Limb (tissue), 2 donors: ENCODE results near the gene CCNA1.

Source experiments
- DNase-seq, 2 donors: peaks; one replicate each; pipeline ENCODE4 v3.0.0-alpha.2; 2016; ENCODE audit errors: extremely low spot score in 2 of 2

CCNA1 gene

GRCh38 chr13:36432106-36432544 is at the start of gene CCNA1:
TSS of gene CCNA1 (plus strand) at chr13:36432495. CDS start at chr13:36433057, 562 bp downstream.
- peak in 1 of 2 donors; percentile 80 for DNase-seq

GRCh38 chr13:36385489-36385888 is 46.8 kb upstream of the CCNA1 start:
- DNase-seq, result no peak

- DNase-seq, result peak in 1 of 2 donors; percentile 75
These were observed 37.0 kb upstream of the CCNA1 start for GRCh38 chr13:36395280-36395679.

GRCh38 chr13:36405151-36405550 is 27.1 kb upstream of the CCNA1 start:
- DNase-seq, result no peak

GRCh38 chr13:36412736-36413135 is 19.6 kb upstream of the CCNA1 start:
- DNase-seq, result no peak

- DNase-seq, result no peak
These were observed 19.1 kb upstream of the CCNA1 start for GRCh38 chr13:36413161-36413560.

GRCh38 chr13:36414461-36414860 is 17.8 kb upstream of the CCNA1 start:
- no peak for DNase-seq

- DNase-seq, result no peak
These were observed 15.0 kb upstream of the CCNA1 start for GRCh38 chr13:36417331-36417730.

GRCh38 chr13:36418022-36418805 is 14.1 kb upstream of the CCNA1 start:
- peak in 1 of 2 donors; percentile 21 for DNase-seq

GRCh38 chr13:36420437-36420891 is 11.8 kb upstream of the CCNA1 start:
- DNase-seq, result peak; percentile 75 to 86

- no peak for DNase-seq
These were observed 10.8 kb upstream of the CCNA1 start for GRCh38 chr13:36421447-36421846.

- no peak for DNase-seq
These were observed 4.2 kb upstream of the CCNA1 start for GRCh38 chr13:36428086-36428485.

- DNase-seq, result peak in 1 of 2 donors; percentile 43
These were observed 1.8 kb upstream of the CCNA1 start for GRCh38 chr13:36430247-36431203.

- no peak for DNase-seq
These were observed 840 bp upstream of the CCNA1 start for GRCh38 chr13:36431204-36432105.

- no peak for DNase-seq
These were observed 4.5 kb downstream of the CCNA1 start for GRCh38 chr13:36436811-36437210.

GRCh38 chr13:36438594-36439483 is 6.5 kb downstream of the CCNA1 start:
- no peak for DNase-seq

- no peak for DNase-seq
These were observed 13.0 kb downstream of the CCNA1 start for GRCh38 chr13:36445278-36445677.

GRCh38 chr13:36445891-36446351 is 13.6 kb downstream of the CCNA1 start:
- no peak for DNase-seq

- no peak for DNase-seq
These were observed 15.2 kb downstream of the CCNA1 start for GRCh38 chr13:36447501-36447900.

GRCh38 chr13:36450534-36450933 is 18.2 kb downstream of the CCNA1 start:
- no peak for DNase-seq
